Forelimb muscle (tissue), 1 donor: Measurements from ENCODE around the gene ANKRD13C. TPM values are rescaled to one million over a fixed set of nuclear protein-coding genes. Genes with fewer than 3 reads are reported as not detected.

Experiments
- DNase-seq: peaks from one replicate; pipeline ENCODE4 v3.0.0-alpha.2; 2013; ENCODE audit warnings: low read depth
- polyA plus RNA-seq: library from polyadenylated mRNA; unstranded; fragments of 120-200 nt; gene quantifications from one replicate; pipeline ENCODE4 v1.2.1, GENCODE V29; 2013; ENCODE audit not compliant: insufficient read length

ANKRD13C gene
- polyA plus RNA-seq, 1 donor, result 16.2 TPM

DNA sequence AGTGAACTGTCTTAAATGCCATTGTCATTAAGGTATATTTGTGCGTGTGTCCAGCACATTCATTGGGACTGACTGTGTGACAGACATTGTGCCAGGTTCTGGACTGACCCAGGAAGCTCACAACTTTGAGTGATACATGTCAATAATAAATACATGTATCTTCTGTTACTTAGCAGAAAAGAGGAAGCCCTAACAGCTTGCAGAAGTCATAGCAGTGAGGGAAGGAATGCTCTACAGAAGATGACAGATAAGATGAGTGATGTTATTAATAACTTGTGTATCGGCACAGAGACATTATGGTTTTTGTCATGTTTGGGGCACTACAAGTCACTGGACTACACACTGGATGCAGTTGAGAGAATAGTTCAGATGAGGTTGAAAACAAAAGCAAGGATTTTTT is 134.5 kb downstream of the ANKRD13C start:
- no peak for DNase-seq

DNA sequence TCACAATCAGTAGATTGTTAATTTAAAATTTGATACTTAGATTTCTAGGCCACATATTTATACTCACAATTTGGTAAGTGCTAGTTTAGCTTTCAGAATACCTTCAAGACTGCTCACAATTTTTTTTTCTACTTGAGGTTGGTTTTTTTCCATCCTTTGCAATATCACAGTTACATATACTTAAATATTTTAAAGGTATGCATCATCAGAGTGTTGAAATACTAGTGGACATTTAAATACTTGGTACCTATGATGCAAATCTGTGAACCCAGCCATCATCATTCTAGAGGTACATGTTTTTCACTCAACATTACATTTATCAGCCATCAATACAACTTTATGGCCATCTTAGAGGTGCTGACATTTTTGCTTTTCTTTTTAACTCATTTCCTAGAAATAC is 143.0 kb downstream of the ANKRD13C start:
- no peak for DNase-seq

DNA sequence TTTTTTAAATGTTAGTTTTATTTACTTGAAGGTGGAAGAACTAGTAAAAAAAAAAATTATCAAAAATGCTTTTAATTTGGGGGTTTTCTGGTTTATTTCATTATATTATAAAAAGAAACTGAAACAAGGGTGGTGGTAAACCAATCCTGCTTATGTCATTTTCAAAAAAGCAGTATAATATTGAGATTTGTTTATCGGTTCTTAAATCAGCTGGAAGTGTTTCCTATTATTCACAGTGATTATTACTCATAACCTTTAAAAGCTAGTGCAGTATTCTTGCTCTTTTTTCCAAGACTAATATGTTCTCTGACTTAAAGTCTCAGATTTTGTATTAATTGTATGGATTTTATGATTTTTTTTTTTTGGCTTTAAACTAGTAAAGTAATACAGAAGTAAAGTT is 143.7 kb downstream of the ANKRD13C start:
- no peak for DNase-seq

Other genes starting within 250 kb of the ANKRD13C start
- gene LRRC40, start 149.1 kb downstream of the ANKRD13C start, polyA plus RNA-seq, result 15.5 TPM
- 208 TPM for gene SRSF11, start 133.3 kb downstream of the ANKRD13C start, polyA plus RNA-seq
- gene CTH, start 56.5 kb upstream of the ANKRD13C start, polyA plus RNA-seq, result 1.9 TPM